ENCODE measurements around the gene KIAA1958.

KIAA1958 gene

DNA sequence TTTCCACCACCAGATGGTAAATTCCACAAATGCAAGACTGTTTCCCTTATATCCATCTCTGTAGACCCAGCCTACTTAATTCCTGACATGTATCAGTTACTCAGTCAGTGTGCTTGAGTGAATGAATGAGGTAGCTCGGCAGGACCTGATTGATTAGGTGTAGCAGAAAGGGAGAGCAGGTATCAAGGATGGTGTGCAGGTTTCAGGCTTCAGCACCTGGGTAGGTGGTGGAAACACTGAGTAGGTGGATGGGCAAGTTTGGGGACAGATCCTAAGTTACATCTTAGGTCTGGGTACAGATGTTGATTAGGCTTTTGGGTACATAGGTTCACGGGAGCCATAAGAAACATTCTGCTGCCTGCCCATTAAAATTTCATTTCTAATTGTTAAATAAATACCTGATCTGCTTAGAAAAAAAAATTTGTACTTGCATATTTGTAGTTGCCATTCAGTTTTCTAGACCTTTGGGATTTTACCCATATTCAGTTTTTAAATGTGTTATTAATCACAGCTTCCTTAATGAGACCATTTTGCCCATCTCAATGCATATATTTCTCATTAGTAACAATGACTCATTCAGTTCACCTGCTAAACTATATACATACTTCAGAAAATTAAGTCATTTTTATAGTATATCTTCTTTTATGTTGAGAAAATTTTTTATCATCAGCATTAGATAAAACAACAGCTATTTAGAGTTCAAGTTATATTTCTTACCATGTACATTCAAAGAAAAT is 119.5 kb downstream of the KIAA1958 start:
- no peak for DNase-seq

DNA sequence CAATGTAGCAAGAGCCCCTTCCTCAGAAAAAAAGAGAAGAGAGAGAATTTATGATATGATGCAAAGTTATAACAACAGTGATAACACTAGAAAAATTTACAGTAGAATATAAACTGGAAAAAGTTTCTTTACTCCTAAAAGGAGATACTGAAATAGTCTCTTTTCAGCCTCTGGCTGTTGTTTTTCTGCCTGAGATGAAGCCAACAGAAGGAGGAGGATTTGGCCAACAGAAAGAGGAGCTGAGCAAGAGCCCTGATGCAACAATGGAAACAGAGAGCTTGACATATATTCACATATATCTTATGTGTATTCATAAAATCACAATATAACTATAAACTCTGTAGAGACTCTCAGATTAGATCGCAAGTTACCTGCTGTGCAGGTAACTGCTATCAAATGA is 122.2 kb downstream of the KIAA1958 start:
- DNase-seq: no peak

- DNase-seq: no peak
These were observed 129.1 kb downstream of the KIAA1958 start for GRCh38 chr9:112615584-112616266.

DNA sequence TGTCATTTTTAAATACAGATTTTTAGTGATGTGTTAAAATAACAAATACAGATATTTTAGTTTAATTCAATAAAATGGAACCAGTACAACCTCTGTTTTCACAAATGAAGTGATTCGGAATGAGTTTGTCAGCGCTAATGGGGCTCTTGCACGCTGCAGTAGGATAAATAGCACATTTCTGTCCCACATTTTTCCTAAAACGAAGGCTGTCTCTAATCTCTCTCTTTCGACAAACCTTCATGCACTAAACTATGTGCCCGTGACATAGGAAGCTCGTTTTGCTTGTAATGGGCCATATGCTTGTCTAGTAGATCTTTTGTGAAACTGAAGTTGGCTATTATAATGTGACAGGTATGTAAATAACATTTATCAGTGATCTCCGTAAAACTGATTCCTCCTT is 130.7 kb downstream of the KIAA1958 start:
- DNase-seq: no peak

DNA sequence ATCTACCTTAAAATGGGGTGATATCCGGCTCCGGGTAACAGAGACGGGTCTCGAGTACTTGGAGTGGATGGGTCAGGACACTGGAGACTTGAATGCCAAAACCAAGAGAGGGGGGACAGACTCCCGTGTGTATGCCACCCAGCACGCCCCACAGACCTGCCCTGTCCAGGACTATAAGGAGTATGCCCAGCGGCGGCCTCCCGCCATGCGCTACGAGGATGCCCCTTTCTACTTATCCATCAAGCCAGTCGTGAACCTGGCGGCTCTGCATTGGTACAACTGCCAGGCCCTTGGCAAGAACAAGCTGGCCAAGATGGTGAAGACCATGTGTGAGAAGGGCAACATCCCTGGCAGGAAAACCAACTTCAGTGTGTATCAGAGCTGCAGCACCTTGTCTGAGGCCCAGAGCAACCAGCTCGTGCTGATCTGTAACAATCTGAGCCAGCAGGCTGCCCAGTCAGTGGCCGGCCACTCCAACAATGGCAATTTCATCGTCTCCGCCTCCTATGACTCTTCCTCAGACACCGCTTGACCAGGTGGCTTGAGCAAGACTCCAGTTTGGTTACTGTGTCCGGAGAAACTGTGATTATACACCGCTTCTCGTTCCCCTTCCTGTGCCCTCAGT is 131.9 kb downstream of the KIAA1958 start:
- no peak for DNase-seq

DNA sequence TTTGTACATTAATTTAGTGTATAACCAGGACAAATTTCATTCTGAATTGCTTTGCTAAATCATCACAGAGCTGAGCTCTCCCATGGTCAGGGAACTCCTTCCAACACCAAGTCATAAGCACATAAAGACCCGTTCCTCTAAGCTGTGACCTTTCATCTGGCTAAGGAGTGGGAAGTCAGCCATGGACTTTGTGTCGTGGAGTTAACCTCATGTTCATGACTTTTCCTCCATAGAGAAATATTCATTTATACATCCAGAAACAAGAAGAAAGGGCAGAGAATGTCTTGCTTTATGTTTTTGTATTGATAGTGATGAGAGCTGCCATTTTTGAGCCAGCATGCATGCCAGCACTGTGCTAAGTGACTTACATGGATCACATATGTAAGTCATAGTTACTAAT is 133.8 kb downstream of the KIAA1958 start:
- DNase-seq: no peak

DNA sequence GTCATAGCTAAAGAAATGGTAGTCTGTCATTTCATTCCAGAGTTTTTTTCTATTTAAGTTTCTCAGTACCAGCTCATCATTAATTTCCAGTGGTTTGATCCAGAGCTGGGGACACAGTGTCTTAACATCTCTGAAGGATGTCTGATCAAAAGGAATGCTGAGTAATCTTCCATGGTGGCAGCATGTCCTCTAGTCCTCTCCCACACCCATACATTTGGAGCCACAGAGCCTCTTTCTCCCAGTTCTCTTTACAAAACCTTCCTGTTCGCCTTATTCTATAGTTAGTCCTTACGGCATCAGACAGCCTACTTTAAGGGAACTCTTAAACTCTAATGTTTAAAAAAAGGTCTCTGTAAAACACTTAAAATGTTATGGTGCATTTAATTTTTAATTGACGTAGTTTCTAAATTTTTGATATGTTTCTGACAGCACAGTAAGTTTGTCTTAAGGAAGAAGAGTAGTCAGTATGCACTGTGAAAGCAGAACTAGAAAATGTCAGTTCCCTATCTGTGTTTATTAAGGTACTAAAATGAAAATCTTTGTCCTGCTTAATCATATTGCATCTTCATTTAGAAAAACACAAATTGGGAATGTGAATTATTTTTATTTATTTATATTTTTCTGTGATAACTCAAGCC is 134.5 kb downstream of the KIAA1958 start:
- no peak for DNase-seq

GRCh38 chr9:112623198-112623597 is 136.6 kb downstream of the KIAA1958 start:
- DNase-seq: no peak

DNA sequence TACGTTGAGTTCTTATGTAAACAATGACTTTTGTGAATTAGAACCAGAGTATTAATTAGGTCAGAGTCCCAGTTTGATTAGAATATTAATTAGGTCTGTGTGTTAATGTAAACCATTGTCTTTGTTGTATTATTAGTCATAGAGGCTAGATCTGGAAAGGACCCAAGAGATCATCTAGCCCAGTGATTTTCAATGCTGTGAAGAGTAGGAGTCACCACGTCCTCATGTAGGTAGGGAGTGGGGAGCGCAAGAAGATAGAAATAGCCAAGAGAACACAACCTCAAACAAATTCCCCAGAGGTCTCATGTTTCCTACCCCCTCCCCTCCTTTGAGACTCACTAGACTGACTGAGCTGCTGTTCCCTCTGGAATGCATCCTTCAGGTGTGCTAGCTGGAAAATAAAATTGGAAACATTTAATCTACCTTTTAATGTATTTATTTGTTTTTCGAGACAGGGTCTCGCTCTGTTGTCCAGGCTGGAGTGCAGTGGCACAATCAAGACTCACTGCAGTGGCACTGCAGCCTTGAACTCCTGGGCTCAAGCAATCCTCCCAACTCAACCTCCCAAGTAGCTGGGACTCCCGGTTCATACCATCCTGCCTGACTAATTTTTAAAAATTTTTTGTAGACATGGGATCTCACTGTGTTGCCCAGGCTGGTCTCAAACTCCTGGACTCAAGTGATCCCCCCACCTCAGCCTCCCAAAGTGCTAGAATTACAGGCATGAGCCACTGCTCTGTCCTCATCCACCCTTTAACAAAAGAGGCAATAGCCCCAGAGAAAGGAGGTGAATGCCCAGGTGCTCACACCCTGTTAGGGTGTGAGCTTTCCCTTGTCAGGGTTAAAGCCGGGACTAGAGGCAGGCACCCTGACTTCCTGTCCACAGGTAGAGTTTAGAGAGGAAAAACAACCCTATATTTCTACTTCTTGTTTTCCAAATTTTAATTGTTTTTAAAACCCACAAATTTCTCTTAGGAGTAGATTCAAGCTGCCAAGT is 138.4 kb downstream of the KIAA1958 start:
- no peak for DNase-seq

DNA sequence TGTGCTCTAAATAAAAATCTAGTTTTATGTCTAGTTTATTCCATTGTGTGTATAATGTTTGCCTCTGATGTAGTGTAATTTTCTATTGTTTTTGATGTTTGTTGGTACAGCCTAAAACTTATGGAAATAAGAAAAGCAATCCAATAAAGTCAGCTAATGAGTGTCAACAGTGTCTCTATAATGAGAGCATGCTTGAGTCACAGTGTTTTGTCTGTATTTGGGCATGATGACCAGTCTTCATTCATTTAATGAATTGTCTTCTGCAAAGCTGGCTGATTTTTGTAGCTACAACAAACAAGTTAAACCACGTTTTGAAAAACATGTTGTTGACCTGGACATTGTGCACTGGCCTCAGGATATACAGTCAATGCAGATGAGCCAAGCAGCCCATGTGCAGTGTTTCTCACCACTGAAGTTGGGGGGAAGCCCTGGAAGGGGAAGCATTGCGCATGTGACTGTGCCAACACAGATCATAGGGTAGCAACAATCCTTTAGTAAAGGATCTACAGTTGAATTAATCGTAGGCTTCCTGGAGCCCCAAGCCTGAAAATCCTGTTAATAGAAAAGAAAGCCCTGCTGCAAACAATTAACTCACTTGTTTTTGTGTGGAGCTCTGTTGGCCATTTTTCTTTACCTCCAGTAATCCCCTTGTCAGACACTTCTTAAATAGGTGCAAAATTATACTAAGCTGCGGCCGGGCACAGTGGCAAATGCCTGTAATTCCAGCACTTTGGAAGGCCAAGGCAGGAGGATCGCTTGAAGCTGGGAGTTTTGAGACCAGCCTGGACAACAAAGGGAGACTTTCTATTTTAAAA is 143.3 kb downstream of the KIAA1958 start:
- DNase-seq: no peak

- DNase-seq: no peak
These were observed 144.9 kb downstream of the KIAA1958 start for GRCh38 chr9:112631313-112632070.

- DNase-seq: no peak
These were observed 153.7 kb downstream of the KIAA1958 start for GRCh38 chr9:112640311-112640710.

DNA sequence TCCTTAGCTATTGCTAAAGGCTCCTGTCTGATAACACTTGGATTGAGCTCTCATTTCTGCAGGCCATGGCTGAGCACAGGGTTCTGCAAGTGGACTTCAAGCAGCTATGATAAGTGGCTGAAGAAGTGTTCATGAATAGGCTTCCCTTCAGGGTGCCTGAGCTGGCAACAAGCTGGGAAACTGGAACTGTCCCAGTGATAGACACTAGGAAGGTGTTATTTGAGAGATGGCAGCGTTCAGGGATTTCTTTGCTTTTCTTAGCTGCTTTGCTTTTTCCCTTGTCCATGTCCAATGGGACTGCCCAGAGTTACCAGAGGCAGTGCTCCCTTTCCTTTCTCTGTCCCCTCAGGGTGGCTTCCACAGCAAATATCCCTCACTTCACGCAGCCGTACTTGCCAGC is 155.5 kb downstream of the KIAA1958 start:
- no peak for DNase-seq

DNA sequence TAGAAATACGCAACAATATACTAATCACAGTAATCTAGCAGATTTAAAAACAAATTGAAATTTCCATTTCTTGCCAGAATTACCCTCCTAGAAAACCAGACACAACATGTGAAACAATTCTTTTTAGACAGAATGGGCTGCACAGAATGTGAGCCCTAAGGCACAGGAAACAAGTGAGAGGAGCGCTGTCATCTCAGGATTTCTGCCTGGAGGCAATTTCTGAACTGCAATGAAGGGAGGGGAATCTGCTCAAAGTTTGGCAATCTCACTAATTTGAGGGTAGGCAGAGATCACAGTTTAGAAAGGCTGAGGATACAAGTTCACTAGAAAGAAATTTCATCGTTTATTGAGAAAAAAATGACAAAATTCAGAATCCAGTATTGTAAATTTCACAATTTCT is 161.0 kb downstream of the KIAA1958 start:
- DNase-seq: no peak

DNA sequence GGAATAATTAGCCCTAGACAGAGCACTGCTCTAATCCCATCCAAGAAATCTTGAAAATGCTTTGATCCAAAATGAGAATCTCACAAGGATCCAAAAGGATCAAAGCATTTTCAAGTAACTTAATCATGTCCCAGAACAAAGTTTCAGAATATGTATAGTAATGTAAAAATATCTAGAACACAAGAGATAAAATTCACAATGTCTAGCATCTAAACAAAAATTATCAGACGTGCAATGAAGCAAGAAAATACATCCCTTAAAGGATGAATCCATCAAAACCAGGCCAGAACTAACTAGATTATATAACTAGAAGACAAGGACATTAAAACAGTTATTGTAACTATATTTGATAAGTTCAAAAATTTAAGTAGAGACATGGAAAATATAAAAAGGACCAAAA is 162.0 kb downstream of the KIAA1958 start:
- no peak for DNase-seq

DNA sequence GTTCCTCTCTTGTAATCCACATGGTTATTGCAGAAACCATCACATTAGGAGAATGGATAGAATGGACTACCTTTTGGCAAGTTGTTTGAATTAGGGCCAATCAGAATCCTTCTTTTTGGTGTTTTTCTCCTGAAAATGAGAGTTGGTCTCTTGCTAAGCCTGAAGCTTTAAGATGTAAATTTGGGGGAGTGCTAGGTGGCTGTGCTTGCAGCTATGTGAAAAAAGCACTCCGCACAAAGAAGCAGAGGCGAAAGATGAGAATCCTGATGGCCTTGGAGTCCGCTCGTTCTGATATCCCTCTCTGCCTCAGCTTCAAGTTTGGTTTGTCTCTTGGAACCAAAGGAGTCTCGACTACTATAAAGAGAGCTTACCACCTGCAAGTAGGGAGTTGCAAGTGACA is 167.7 kb downstream of the KIAA1958 start:
- DNase-seq: no peak

GRCh38 chr9:112655668-112656067 is 169.0 kb downstream of the KIAA1958 start:
- DNase-seq: no peak

GRCh38 chr9:112659906-112660305 is 173.3 kb downstream of the KIAA1958 start:
- no peak for DNase-seq

GRCh38 chr9:112663681-112664080 is 177.1 kb downstream of the KIAA1958 start:
- DNase-seq: no peak

DNA sequence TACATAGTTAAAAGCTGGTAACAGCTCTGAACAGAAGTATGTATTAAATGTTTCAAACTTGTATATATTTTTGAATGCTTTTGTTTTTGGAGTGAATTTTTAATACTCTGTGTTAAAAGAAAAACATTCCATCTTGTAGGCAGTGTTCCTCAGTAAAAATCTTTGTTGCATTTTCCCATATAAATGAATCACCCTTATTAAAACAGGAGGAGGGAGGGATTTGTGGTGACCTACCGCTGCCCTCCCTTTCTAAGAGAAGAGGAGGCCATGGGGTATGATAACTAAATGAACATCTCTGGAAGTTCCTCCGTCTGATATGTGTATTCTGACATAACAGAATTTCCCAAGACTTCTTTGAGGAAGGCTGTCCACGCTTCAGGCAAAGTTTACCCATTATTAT is 177.9 kb downstream of the KIAA1958 start:
- DNase-seq: no peak

DNA sequence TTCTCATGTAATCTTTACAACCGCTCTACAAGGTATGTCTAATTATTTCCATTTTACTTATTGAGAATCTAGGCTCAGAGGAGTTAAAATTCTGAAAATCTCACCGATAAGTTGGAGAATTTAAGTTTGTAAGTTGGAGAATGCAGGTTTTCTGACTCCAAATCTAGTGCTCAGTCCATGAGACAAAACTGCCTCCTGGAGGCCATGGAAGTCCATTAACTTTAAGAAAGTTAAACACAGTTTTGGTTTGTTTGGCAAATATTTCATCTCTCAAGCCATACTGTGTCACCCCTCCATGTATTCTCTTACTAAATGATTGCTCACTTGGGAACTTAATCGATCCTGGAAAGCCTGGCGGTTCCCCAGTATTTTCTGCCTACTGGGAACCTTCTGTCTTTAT is 178.7 kb downstream of the KIAA1958 start:
- DNase-seq: no peak

All from right forelimb (tissue), 1 donor.